Calu3 (cell line): ENCODE data around the gene DRD2. TPM values are rescaled to one million over a fixed set of nuclear protein-coding genes. Genes with fewer than 3 reads are reported as not detected.

Source experiments
- BruUV-seq: library from RNA; stranded (reverse); fragments of 400-500 nt; replicated peaks from 2 replicates; lab custom pipeline; 2021; lab: Mats Ljungman, UMichigan
- CTCF ChIA-PET: fragments of 300-600 bp; sonication (Branson Sonifier 250); formaldehyde crosslinking; loops from one replicate; lab custom pipeline; 2022; ENCODE audit warnings: antibody characterized with exemption; lab: Charles Lee
- DNase-seq: peaks from one replicate; pipeline ENCODE4 v3.0.0; 2022
- H3K27ac Mint-ChIP-seq: one replicate; pipeline ENCODE4 v1.8.0; 2022; ENCODE audit warnings: mixed read lengths; ENCODE audit not compliant: unreplicated experiment
- H3K27me3 Mint-ChIP-seq: one replicate; pipeline ENCODE4 v1.8.0; 2022; ENCODE audit warnings: mixed read lengths; ENCODE audit not compliant: unreplicated experiment
- H3K36me3 Mint-ChIP-seq: one replicate; pipeline ENCODE4 v1.8.0; 2022; ENCODE audit warnings: mild to moderate bottlenecking, moderate library complexity, mixed read lengths; ENCODE audit not compliant: insufficient read depth, unreplicated experiment
- H3K4me1 Mint-ChIP-seq: one replicate; pipeline ENCODE4 v1.8.0; 2022; ENCODE audit warnings: mild to moderate bottlenecking, low read depth, mixed read lengths; ENCODE audit not compliant: unreplicated experiment
- H3K4me3 Mint-ChIP-seq: one replicate; pipeline ENCODE4 v1.8.0; 2022; ENCODE audit warnings: mild to moderate bottlenecking, low read depth, moderate library complexity, mixed read lengths; ENCODE audit not compliant: unreplicated experiment
- H3K9me3 Mint-ChIP-seq: one replicate; pipeline ENCODE4 v1.8.0; 2022; ENCODE audit warnings: low read depth, mixed read lengths; ENCODE audit not compliant: unreplicated experiment
- intact Hi-C: fragments of 100-400 bp; cut with micrococcal nuclease; formaldehyde crosslinking; loops from one replicate; pipeline ENCODE4 v1.10.0; 2022; ENCODE audit not compliant: unreplicated experiment
- total RNA-seq: library from RNA; stranded (reverse); gene quantifications from 2 replicates; pipeline ENCODE4 v1.2.3, GENCODE V29; 2022
- TF ChIP-seq, protein P1 (sequence below): fragments of 200-600 bp; IDR thresholded peaks from one replicate; pipeline ENCODE4 v1.8.0; 2022; ENCODE audit warnings: antibody characterized with exemption; ENCODE audit not compliant: unreplicated experiment

Gene DRD2
- total RNA-seq, 1 experiment from 2014 or later, result 0.45 TPM

DNA sequence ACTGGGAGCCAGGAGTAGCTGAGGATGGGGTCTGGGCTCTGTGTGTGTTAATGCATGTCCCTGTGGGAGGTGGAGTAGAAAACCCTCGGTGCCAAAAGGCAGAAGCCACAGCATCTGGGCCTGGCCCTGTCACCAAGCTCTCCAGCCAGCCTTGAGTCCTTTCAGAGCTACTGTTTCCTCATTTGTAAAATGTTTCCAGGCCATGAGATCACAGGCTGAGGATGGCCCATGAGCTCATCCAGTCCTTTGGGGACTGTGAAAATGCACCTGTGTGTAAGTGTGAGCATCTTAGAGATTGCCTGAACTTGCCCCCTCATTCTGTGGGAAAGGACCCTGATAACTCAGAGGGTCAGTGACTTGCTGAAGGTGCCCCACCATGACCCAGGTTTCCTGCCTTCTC is 78.5 kb downstream of the DRD2 start:
- Mint-ChIP-seq H3K4me1 (no peaks in the 10 kb centered on the region), H3K9me3 (no peaks in the 10 kb centered on the region), H3K36me3 (no peaks in the 10 kb centered on the region), H3K4me3 (no peak overlapping the region), H3K27ac (no peak overlapping the region), H3K27me3 (no peaks in the 10 kb centered on the region)
- no peak for DNase-seq
- CTCF ChIA-PET, result no interaction called here
- intact Hi-C loops, result no loop called here
- TF ChIP-seq, protein P1, sequence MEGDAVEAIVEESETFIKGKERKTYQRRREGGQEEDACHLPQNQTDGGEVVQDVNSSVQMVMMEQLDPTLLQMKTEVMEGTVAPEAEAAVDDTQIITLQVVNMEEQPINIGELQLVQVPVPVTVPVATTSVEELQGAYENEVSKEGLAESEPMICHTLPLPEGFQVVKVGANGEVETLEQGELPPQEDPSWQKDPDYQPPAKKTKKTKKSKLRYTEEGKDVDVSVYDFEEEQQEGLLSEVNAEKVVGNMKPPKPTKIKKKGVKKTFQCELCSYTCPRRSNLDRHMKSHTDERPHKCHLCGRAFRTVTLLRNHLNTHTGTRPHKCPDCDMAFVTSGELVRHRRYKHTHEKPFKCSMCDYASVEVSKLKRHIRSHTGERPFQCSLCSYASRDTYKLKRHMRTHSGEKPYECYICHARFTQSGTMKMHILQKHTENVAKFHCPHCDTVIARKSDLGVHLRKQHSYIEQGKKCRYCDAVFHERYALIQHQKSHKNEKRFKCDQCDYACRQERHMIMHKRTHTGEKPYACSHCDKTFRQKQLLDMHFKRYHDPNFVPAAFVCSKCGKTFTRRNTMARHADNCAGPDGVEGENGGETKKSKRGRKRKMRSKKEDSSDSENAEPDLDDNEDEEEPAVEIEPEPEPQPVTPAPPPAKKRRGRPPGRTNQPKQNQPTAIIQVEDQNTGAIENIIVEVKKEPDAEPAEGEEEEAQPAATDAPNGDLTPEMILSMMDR, result no peak
- no TSS peak for BruUV-seq

DNA sequence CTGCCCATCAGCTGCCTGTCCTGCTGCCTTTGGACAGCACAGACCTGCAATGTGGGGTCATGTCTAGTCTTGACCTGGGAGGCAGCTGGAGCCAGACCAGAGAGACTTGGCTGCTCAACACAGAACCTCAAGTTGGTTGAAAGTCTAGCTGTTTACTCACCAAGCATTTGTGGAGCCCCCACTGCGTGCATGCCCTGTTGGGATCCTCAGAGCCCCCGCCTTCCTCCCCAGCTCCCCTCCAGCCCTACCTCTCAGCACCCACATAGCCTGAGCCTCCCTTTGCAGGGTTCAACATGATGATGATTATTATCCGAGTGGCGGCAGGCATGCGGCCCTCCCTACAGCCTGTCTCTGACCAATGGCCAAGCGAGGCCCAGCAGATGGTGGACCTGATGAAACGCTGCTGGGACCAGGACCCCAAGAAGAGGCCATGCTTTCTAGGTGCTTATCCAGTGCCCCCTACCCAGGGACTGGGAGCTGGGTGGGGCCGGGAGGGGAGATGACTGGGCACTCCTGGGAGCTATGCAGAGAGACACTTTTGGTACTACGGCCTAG is 79.3 kb downstream of the DRD2 start:
- CTCF ChIA-PET, result interaction anchor here (0.7 kb wide), 1 partner anchor 13 kb away, joined by 3 read pairs; no protein-coding TSS in a partner anchor
- Mint-ChIP-seq H3K27ac (no peak overlapping the region), H3K4me3 (no peak overlapping the region), H3K9me3 (no peaks in the 10 kb centered on the region), H3K4me1 (no peaks in the 10 kb centered on the region), H3K36me3 (no peaks in the 10 kb centered on the region), H3K27me3 (no peaks in the 10 kb centered on the region)
- TF ChIP-seq, protein P1, result no peak
- no peak for DNase-seq
- no TSS peak for BruUV-seq
- intact Hi-C loops, result no loop called here

DNA sequence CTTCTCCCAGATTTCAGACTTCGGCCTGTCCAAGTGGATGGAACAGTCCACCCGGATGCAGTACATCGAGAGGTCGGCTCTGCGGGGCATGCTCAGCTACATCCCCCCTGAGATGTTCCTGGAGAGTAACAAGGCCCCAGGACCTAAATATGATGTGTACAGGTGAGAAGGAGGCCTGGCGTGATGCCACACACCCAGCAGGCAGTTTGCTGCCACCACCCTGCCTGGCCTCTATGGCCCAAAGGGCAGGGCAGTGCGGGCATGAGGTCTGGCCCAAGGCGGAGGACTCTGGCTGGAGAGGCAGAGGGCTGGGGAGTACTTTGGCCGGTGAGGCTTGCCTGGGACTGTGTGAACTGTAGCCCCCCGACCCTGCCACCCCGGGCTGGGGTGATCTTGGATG is 80.3 kb downstream of the DRD2 start:
- DNase-seq, result no peak
- no peak overlapping the region for H3K27ac Mint-ChIP-seq
- BruUV-seq, result no TSS peak
- H3K9me3 Mint-ChIP-seq, result no peaks in the 10 kb centered on the region
- no peak overlapping the region for H3K4me3 Mint-ChIP-seq
- CTCF ChIA-PET, result no interaction called here
- intact Hi-C loops, result no loop called here
- no peaks in the 10 kb centered on the region for H3K4me1 Mint-ChIP-seq
- no peaks in the 10 kb centered on the region for H3K27me3 Mint-ChIP-seq
- TF ChIP-seq, protein P1, result no peak
- no peaks in the 10 kb centered on the region for H3K36me3 Mint-ChIP-seq

DNA sequence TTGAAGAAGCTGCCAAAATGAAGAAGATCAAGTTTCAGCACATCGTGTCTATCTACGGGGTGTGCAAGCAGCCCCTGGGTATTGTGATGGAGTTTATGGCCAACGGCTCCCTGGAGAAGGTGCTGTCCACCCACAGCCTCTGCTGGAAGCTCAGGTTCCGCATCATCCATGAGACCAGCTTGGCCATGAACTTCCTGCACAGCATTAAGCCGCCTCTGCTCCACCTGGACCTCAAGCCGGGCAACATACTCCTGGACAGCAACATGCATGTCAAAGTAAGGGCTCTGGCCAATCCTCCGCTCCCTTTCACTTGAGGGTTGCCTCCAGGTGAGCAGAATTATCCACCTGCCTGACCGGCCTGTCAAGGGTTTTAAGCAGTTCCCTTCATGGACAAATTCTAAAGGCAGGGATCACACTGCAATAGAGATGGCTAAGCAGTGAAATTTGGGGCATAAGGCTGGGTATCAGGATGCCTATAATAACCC is 81.7 kb downstream of the DRD2 start:
- Mint-ChIP-seq H3K4me1 (no peaks in the 10 kb centered on the region), H3K9me3 (no peaks in the 10 kb centered on the region), H3K27ac (no peak overlapping the region), H3K4me3 (no peak overlapping the region), H3K36me3 (no peaks in the 10 kb centered on the region), H3K27me3 (no peaks in the 10 kb centered on the region)
- BruUV-seq, result no TSS peak
- TF ChIP-seq, protein P1, result no peak
- CTCF ChIA-PET, result no interaction called here
- intact Hi-C loops, result no loop called here
- no peak for DNase-seq
